ENCODE data around the gene SOS2. TPM values are rescaled to one million over a fixed set of nuclear protein-coding genes. Genes with fewer than 3 reads are reported as not detected.

Gene SOS2
- total RNA-seq, 1 experiment from 2014 or later, result 9.4 TPM

- Histone ChIP-seq H3K14ac (ENCODE audit: insufficient read depth, low read length) (no peak overlapping the region), H3K18ac (ENCODE audit: insufficient read length, low read depth, low read length) (no peak overlapping the region), H2BK120ac (ENCODE audit: low read depth, low read length, poor library complexity, severe bottlenecking) (no peak overlapping the region), H3K4ac (ENCODE audit: low read depth, low read length) (no peak overlapping the region), H3K27ac (ENCODE audit: insufficient read length, low read depth, low read length) (no peak overlapping the region), H2BK15ac (ENCODE audit: low read depth, low read length) (no peak overlapping the region), H3K23ac (ENCODE audit: insufficient read length, low read depth, low read length) (no peak overlapping the region), H2AFZ (ENCODE audit: low read length) (no peak overlapping the region), H3K23me2 (ENCODE audit: insufficient read length, low read depth, low read length, poor library complexity, severe bottlenecking) (no peaks in the 10 kb centered on the region), H3K27me3 (ENCODE audit: insufficient read depth, low read length) (no peaks in the 10 kb centered on the region), H2BK20ac (ENCODE audit: low read depth, low read length, poor library complexity, severe bottlenecking) (no peak overlapping the region), H3K79me2 (ENCODE audit: insufficient read depth, low read length) (no peaks in the 10 kb centered on the region), H4K91ac (ENCODE audit: insufficient read length, low read depth, low read length) (no peak overlapping the region), H4K8ac (replicated peaks; ENCODE audit: insufficient read length, low read depth, low read length) (no peak overlapping the region), H3T11ph (ENCODE audit: low read length) (no peak overlapping the region), H3K56ac (ENCODE audit: insufficient read length, low read depth, low read length) (no peak overlapping the region), H2AK5ac (ENCODE audit: insufficient read length, low read length) (no peak overlapping the region), H3K9ac (ENCODE audit: extremely low read depth, insufficient read length, low read length) (no peak overlapping the region), H2BK12ac (ENCODE audit: insufficient read length, low read depth, low read length) (no peak overlapping the region), H3K9me3 (ENCODE audit: control insufficient read depth, low read depth, low read length) (no peaks in the 10 kb centered on the region), H2BK5ac (ENCODE audit: insufficient read length, low read length) (no peak overlapping the region), H4K20me1 (ENCODE audit: control insufficient read depth, insufficient read depth, insufficient read length) (no peaks in the 10 kb centered on the region), H3K4me1 (ENCODE audit: insufficient read depth, low read length) (no peaks in the 10 kb centered on the region; the same call in 1 of the 2 replicates), H3K79me1 (ENCODE audit: insufficient read depth, low read depth, low read length, poor library complexity, severe bottlenecking) (no peaks in the 10 kb centered on the region), H4K5ac (ENCODE audit: insufficient read length, low read depth, low read length) (no peak overlapping the region), H3K4me2 (ENCODE audit: insufficient read depth, insufficient read length, low read length) (no peak overlapping the region)
- TF ChIP-seq, protein P1, sequence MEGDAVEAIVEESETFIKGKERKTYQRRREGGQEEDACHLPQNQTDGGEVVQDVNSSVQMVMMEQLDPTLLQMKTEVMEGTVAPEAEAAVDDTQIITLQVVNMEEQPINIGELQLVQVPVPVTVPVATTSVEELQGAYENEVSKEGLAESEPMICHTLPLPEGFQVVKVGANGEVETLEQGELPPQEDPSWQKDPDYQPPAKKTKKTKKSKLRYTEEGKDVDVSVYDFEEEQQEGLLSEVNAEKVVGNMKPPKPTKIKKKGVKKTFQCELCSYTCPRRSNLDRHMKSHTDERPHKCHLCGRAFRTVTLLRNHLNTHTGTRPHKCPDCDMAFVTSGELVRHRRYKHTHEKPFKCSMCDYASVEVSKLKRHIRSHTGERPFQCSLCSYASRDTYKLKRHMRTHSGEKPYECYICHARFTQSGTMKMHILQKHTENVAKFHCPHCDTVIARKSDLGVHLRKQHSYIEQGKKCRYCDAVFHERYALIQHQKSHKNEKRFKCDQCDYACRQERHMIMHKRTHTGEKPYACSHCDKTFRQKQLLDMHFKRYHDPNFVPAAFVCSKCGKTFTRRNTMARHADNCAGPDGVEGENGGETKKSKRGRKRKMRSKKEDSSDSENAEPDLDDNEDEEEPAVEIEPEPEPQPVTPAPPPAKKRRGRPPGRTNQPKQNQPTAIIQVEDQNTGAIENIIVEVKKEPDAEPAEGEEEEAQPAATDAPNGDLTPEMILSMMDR (conservative IDR thresholded peaks at IDR 0.05), result no peak
- no peak for DNase-seq
- no peaks in the 10 kb centered on the region; the same call in 1 of the 2 replicates for H3K27me3 Mint-ChIP-seq (ENCODE audit: low read depth)
- peak overlapping the region in 2 of 3 experiments; percentile 81 to 85; a peak in 4 of 7 replicates for H3K27ac Mint-ChIP-seq
- peaks cover 4 to 16% of the 10 kb centered on the region in 2 experiments; a peak in 2 of 4 replicates for H3K4me1 Mint-ChIP-seq
- no CpG with 5 or more reads among the region's 2 CpGs for WGBS (ENCODE audit: extremely low coverage, insufficient read length, low lambda C conversion rate)
- H3K4me3 Mint-ChIP-seq, result no peak overlapping the region
- H3K9me3 Mint-ChIP-seq, result no peaks in the 10 kb centered on the region
- peaks cover 22 to 51% (median 37%) of the 10 kb centered on the region in 3 experiments for H3K36me3 Mint-ChIP-seq (ENCODE audit: insufficient read depth in 1 of 3, low read depth in 3 of 3)
Measured at GRCh38 chr14:50107850-50108249, 123.5 kb downstream of the SOS2 start.

Measured in H9 (cell line).